Right atrium auricular region (tissue), 2 donors: ENCODE data around the gene KAZN. TPM values are rescaled to one million over a fixed set of nuclear protein-coding genes. Genes with fewer than 3 reads are reported as not detected.

Experiments
- DNase-seq: peaks from one replicate; pipeline ENCODE4 v3.0.0-alpha.2; 2019; ENCODE audit warnings: low spot score
- H3K27ac ChIP-seq, 2 donors: fragments of 200-600 bp; sonication (generic); 1 replicate in 1 of 2; 2 replicates in 1 of 2; pipeline ENCODE4 v1.5.1; 2016 to 2019
- H3K27me3 ChIP-seq, 2 donors: fragments of 200-600 bp; sonication (generic); one replicate each; pipeline versions ENCODE4 v1.5.1 to v1.6.0; 2017 to 2019
- H3K36me3 ChIP-seq: fragments of 200-600 bp; sonication (generic); one replicate; pipeline ENCODE4 v1.5.1; 2016
- H3K4me1 ChIP-seq, 2 donors: fragments of 200-600 bp; sonication (generic); one replicate each; pipeline versions ENCODE4 v1.5.1 to v1.6.0; 2017 to 2019
- H3K4me3 ChIP-seq, 2 donors: fragments of 200-600 bp; sonication (generic); 1 replicate in 1 of 2; 2 replicates in 1 of 2; pipeline ENCODE4 v1.5.1; 2017 to 2019; ENCODE audit warnings: mild to moderate bottlenecking in 1 of 2, moderate library complexity in 1 of 2
- H3K9me3 ChIP-seq, 2 donors: fragments of 200-600 bp; sonication (generic); one replicate each; pipeline ENCODE4 v1.5.1; 2019
- CTCF ChIP-seq, 2 donors: fragments of 200-600 bp; sonication (generic); IDR thresholded peaks; one replicate each; pipeline ENCODE4 v1.5.1; 2019; ENCODE audit warnings: antibody characterized with exemption in 2 of 2
- total RNA-seq, 2 donors: library from RNA; depleted of rRNA; stranded (reverse); fragments of >200 nt; gene quantifications; one replicate each; pipeline ENCODE4 v1.1.0, GENCODE V29; 2016

Gene KAZN
- total RNA-seq, 2 donors from 2014 or later = 3.9 to 6.8 TPM

- Histone ChIP-seq H3K36me3 (no peaks in the 10 kb centered on the region), H3K9me3 (no peaks in the 10 kb centered on the region)
These were observed 288.6 kb downstream of the KAZN start for GRCh38 chr1:14887044-14887566.

GRCh38 chr1:14887764-14888350 is 289.4 kb downstream of the KAZN start:
- Histone ChIP-seq H3K4me1 (no peaks in the 10 kb centered on the region), H3K27me3 (no peaks in the 10 kb centered on the region)
- no peak for TF ChIP-seq CTCF (IDR thresholded peaks at IDR 0.05)

More at GRCh38 chr1:14887044-14887566, 288.6 kb downstream of the KAZN start:
- TF ChIP-seq CTCF (IDR thresholded peaks at IDR 0.05) = no peak
- Histone ChIP-seq H3K4me3 (no peak overlapping the region), H3K4me1 (no peaks in the 10 kb centered on the region), H3K27ac (no peak overlapping the region), H3K27me3 (no peaks in the 10 kb centered on the region)
- no peak for DNase-seq

GRCh38 chr1:14888374-14888773 is 289.9 kb downstream of the KAZN start:
- H3K27me3 ChIP-seq = no peaks in the 10 kb centered on the region
- no peak for TF ChIP-seq CTCF (IDR thresholded peaks at IDR 0.05)
- H3K9me3 ChIP-seq = no peaks in the 10 kb centered on the region
- no peaks in the 10 kb centered on the region for H3K36me3 ChIP-seq
- no peak overlapping the region for H3K4me3 ChIP-seq
- DNase-seq = no peak
- no peaks in the 10 kb centered on the region for H3K4me1 ChIP-seq
- no peak overlapping the region for H3K27ac ChIP-seq

More at GRCh38 chr1:14887764-14888350, 289.4 kb downstream of the KAZN start:
- no peak for DNase-seq
- H3K9me3 ChIP-seq = no peaks in the 10 kb centered on the region
- no peak overlapping the region for H3K4me3 ChIP-seq
- no peaks in the 10 kb centered on the region for H3K36me3 ChIP-seq
- no peak overlapping the region for H3K27ac ChIP-seq

GRCh38 chr1:14889825-14890440 is 291.4 kb downstream of the KAZN start:
- no peaks in the 10 kb centered on the region for H3K27me3 ChIP-seq
- DNase-seq = no peak
- H3K4me1 ChIP-seq = no peaks in the 10 kb centered on the region
- TF ChIP-seq CTCF (IDR thresholded peaks at IDR 0.05) = no peak
- no peak overlapping the region for H3K27ac ChIP-seq
- no peak overlapping the region for H3K4me3 ChIP-seq
- no peaks in the 10 kb centered on the region for H3K36me3 ChIP-seq
- H3K9me3 ChIP-seq = no peaks in the 10 kb centered on the region

GRCh38 chr1:14891991-14892390 is 293.5 kb downstream of the KAZN start:
- Histone ChIP-seq H3K4me1 (no peaks in the 10 kb centered on the region), H3K27ac (no peak overlapping the region), H3K4me3 (no peak overlapping the region), H3K9me3 (no peaks in the 10 kb centered on the region), H3K36me3 (no peaks in the 10 kb centered on the region), H3K27me3 (no peaks in the 10 kb centered on the region)
- DNase-seq = no peak
- no peak for TF ChIP-seq CTCF (IDR thresholded peaks at IDR 0.05)
